HG03342 (cell line): ENCODE measurements around the gene RETN.
"Not testable (repeated sequence)": the region's sequence is repeated elsewhere in the genome, so short reads cannot be mapped to it uniquely, and the experiment has no call there.

Experiments used
- ATAC-seq: cut with Tn5 transposase; IDR thresholded peaks from one replicate; pipeline ENCODE4 v1.9.1; 2021; ENCODE audit warnings: mild to moderate bottlenecking, moderate library complexity; ENCODE audit not compliant: unreplicated experiment

Gene RETN

GRCh38 chr19:7637374-7638256 is 31.2 kb upstream of the RETN start:
- ATAC-seq: peak; percentile 18

- ATAC-seq: no peak
Measured at GRCh38 chr19:7638802-7639465, 29.9 kb upstream of the RETN start.

DNA sequence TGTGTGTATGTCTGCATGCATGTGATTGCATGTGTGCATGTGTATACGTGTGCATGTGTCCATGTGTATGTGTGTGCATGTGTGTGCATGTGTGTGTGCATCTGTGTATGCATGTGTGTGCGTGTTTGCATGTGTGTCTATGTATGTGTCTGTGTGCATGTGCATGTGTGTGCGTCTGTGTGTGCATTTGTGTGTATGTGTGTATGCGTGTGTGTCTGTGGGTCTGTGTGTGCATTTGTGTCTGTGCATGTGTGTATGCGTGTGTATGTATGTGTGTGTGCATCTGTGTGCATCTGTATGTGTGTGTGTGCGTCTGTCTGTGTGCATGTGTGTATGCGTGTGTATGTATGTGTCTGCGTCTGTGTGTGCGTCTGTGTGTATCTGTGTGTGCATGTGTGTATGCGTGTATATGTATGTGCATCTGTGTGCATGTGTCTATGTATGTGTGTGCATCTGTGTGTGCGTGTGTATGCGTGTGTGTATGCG is 28.9 kb upstream of the RETN start:
- ATAC-seq: no peak

- no peak for ATAC-seq
Measured at GRCh38 chr19:7640803-7641202, 28.0 kb upstream of the RETN start.

DNA sequence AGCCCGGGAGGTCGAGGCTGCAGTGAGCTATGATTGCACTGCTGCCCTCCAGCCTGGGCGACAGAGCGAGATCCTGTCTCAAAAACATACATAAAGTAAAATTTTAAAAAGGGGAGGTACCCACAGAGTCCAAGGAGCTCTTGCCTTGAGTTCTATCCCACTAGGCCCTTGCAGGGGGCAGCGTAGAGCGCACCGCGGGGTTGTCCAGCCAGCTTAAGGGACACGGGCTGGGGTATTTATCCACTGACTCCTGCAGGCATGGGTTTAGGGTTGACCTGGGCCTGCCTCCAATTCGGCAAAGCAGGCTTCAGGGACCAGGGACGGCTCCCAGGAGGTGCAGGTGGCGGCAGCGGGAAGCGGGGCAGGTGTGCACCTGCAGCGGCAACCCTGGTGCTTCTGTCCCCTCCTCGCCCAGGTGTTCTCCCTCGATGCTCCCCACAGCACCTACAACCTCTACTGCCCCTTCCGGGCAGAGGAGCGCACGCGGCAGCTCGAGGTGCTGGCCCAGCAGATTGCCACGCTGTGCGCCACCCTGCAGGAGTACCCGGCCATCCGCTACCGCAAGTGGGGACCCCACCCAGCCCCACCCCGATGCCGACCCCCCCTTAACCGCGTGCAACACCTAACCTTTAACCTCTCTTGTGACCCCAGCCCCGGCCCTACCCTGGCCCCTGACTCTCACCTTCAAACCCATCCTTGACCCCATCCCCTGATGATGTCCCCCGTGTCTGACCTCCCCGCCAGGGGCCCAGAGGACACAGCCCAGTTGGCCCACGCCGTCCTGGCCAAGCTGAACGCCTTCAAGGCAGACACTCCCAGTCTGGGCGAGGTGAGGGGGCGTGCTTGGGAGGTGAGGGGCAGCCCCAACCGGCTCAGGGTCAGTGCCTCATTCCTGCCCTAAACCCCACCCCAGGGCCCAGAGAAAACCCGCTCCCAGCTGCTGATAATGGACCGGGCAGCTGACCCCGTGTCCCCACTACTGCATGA is 27.3 kb upstream of the RETN start:
- ATAC-seq: no peak

DNA sequence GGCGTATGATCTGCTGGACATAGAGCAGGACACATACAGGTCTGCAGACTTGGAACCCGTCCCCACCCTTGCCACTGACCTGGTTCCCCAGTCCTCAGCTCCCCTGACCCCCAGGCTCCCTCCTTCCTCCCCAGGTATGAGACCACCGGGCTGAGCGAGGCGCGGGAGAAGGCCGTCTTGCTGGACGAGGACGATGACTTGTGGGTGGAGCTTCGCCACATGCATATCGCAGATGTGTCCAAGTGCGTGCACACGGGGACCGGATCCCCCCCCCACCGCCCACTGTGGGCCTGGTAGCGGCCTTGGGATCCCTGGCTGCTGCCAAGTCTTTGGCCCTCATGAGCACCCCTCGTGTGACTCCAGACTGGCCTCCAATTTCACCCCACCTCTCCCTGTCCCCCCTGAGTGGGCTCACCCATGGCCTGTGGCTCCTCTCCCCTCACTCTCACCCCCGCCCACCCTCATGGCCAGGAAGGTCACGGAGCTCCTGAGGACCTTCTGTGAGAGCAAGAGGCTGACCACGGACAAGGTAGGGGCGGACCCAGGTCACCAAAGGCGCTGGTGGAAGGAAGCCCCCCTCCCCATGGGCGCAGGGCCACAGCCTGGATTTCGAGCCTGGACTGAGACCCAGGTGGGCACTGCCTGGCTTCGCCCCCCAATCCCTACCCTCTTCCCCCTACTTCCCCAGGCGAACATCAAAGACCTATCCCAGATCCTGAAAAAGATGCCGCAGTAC is 26.4 kb upstream of the RETN start:
- no peak for ATAC-seq

DNA sequence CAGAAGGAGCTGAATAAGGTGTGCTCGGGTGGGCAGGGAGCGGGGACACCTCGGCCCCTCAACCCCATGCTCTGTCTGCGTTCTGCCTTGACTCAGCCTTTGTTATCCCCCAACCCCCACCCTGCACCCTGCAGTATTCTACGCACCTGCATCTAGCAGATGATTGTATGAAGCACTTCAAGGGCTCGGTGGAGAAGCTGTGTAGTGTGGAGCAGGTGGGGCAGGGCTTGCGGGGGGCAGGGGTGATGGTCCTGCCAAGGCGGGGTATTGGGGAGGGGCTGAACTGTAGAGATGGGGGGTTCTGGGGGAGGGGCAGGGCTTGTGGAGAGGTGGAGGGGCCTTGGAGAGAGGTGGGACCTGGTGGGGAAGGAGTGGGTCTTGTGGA is 25.8 kb upstream of the RETN start:
- ATAC-seq: no peak

GRCh38 chr19:7643629-7644549 is 25.0 kb upstream of the RETN start:
- not testable (repeated sequence) for ATAC-seq

DNA sequence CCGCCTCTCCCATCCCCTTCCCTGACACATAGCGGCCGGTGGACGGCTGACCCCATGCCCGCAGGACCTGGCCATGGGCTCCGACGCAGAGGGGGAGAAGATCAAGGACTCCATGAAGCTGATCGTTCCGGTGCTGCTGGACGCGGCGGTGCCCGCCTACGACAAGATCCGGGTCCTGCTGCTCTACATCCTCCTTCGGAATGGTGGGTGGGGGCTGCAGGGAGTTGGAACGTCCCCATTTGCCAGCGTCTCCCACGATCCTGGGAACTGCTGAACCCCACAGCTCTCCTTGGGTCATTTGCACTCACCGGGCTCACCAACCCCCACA is 24.3 kb upstream of the RETN start:
- ATAC-seq: no peak

DNA sequence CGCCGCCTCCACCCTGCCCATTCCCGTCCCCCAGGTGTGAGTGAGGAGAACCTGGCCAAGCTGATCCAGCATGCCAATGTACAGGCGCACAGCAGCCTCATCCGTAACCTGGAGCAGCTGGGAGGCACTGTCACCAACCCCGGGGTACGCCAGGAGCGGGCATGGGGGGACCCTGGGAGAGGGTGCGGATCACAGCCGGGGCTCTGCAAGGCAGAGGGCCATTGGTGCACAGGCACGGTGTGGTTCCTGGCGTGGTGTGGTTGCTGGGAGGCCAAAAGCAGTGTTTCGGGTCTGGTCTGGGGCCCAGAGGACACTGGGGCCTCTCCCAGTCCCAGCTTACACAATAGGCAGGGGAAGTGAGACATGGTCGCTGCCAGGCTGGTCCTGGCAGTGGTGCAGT is 23.7 kb upstream of the RETN start:
- no peak for ATAC-seq

- ATAC-seq: no peak
Measured at GRCh38 chr19:7645656-7646425, 23.0 kb upstream of the RETN start.

GRCh38 chr19:7646426-7646700 is 22.5 kb upstream of the RETN start:
- ATAC-seq: no peak

GRCh38 chr19:7647156-7647555 is 21.7 kb upstream of the RETN start:
- ATAC-seq: no peak

GRCh38 chr19:7648265-7649014 is 20.4 kb upstream of the RETN start:
- no peak for ATAC-seq

DNA sequence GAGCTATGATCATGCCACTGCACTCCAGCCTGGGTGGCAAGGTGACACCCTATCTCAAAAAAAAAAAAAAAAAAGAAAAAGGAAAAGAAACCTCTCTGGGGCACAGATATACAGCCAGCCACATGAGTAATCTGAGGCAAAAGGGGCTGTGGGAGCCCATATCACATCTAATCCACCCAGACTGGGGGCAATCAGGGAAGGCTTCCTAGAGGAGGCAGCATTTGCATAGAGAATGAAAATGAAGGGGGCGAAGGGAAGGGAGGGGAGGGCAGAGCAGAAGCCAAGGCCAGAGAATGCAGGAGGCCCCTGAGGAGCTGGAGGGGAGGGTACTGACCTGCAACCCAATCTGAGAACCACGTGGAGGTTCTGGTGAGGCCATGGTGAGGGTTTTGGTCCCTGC is 18.7 kb upstream of the RETN start:
- ATAC-seq: no peak

- ATAC-seq: peak; percentile 48
Measured at GRCh38 chr19:7652061-7652641, 16.7 kb upstream of the RETN start.

- no peak for ATAC-seq
Measured at GRCh38 chr19:7654401-7654800, 14.4 kb upstream of the RETN start.

DNA sequence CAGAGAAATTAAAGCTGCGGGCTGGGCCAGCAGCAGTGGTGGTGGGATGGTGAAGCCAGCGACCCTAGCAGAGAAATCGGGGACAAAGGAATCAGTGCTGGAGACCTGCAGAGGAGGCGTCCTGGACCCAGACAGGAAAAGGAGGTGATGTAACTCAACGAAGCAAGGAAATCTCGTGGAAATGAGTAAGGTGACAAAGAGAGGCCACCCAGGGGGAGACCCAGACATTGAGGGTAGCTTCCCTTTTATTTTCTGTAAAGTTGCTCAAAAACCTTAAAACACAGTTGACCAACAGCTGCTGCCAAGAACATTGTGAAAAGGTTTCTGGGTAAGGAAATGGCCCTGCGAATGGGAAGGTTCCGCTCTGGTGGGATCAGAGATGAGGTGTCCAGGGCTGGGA is 13.3 kb upstream of the RETN start:
- no peak for ATAC-seq
